HepG2 (cell line): Measurements from ENCODE around the gene SLC34A3. TPM values are rescaled to one million over a fixed set of nuclear protein-coding genes. Genes with fewer than 3 reads are reported as not detected.

ENCODE experiments used
- HDAC1 ChIP-seq: sonication (generic); formaldehyde crosslinking; IDR thresholded peaks from 2 replicates; pipeline ENCODE4 v1.5.1; 2020; ENCODE audit warnings: mild to moderate bottlenecking, missing genetic modification reagents
- MTF2 ChIP-seq: sonication (generic); formaldehyde crosslinking; IDR thresholded peaks from 2 replicates; pipeline ENCODE4 v1.5.0; 2020; ENCODE audit warnings: missing genetic modification reagents, borderline replicate concordance
- ONECUT2 ChIP-seq: sonication (generic); formaldehyde crosslinking; IDR thresholded peaks from 2 replicates; pipeline ENCODE4 v1.4.0; 2020; ENCODE audit warnings: missing genetic modification reagents
- PLRG1 ChIP-seq: fragments of 450-650 bp; conservative IDR thresholded peaks from 2 replicates; pipeline ENCODE4 v1.6.1; 2016
- SNAI1 ChIP-seq: sonication (generic); formaldehyde crosslinking; IDR thresholded peaks from 2 replicates; pipeline ENCODE4 v1.5.0; 2020; ENCODE audit warnings: mild to moderate bottlenecking, missing genetic modification reagents, borderline replicate concordance
- SRY ChIP-seq: sonication (generic); formaldehyde crosslinking; IDR thresholded peaks from 2 replicates; pipeline ENCODE4 v1.8.0; 2022; ENCODE audit warnings: mild to moderate bottlenecking, missing genetic modification reagents
- U2AF1 ChIP-seq: fragments of 200-400 bp; formaldehyde crosslinking; optimal IDR thresholded peaks from 2 replicates; pipeline ENCODE3; 2017; ENCODE audit warnings: mild to moderate bottlenecking, low read depth, low read length
- ZFP36L1 ChIP-seq: sonication (generic); formaldehyde crosslinking; IDR thresholded peaks from 2 replicates; pipeline ENCODE4 v1.8.0; 2022; ENCODE audit warnings: mild to moderate bottlenecking, missing genetic modification reagents, moderate library complexity
- ZFX ChIP-seq: sonication (generic); formaldehyde crosslinking; IDR thresholded peaks from 2 replicates; pipeline ENCODE4 v1.4.0; 2020; ENCODE audit warnings: mild to moderate bottlenecking, low read depth, missing genetic modification reagents, moderate library complexity
- ZIK1 ChIP-seq: sonication (generic); formaldehyde crosslinking; IDR thresholded peaks from 2 replicates; pipeline ENCODE4 v1.5.0; 2020; ENCODE audit warnings: mild to moderate bottlenecking, low read depth, missing genetic modification reagents, borderline replicate concordance
- ZNF276 ChIP-seq: sonication (generic); formaldehyde crosslinking; IDR thresholded peaks from 2 replicates; pipeline ENCODE4 v1.4.0; 2020; ENCODE audit warnings: mild to moderate bottlenecking, low read depth, missing genetic modification reagents
- ZNF552 ChIP-seq: sonication (generic); formaldehyde crosslinking; IDR thresholded peaks from 2 replicates; pipeline ENCODE4 v1.9.0; 2022; ENCODE audit warnings: missing genetic modification reagents, mild to moderate bottlenecking, borderline replicate concordance
- ZNF660 ChIP-seq: sonication (generic); formaldehyde crosslinking; IDR thresholded peaks from 2 replicates; pipeline ENCODE4 v1.5.1; 2020; ENCODE audit warnings: mild to moderate bottlenecking, low read depth, missing genetic modification reagents, borderline replicate concordance
- ZNF710 ChIP-seq: sonication (generic); formaldehyde crosslinking; IDR thresholded peaks from 2 replicates; pipeline ENCODE4 v1.5.0; 2020; ENCODE audit warnings: mild to moderate bottlenecking, missing genetic modification reagents, borderline replicate concordance
- ZXDC ChIP-seq: sonication (generic); formaldehyde crosslinking; IDR thresholded peaks from 2 replicates; pipeline ENCODE4 v1.5.0; 2020; ENCODE audit warnings: mild to moderate bottlenecking, missing genetic modification reagents
- polyA plus RNA-seq, 8 experiments: library from polyadenylated mRNA; depleted of rRNA in 3 of 8; stranded (reverse) in 7 of 8; unstranded in 1 of 8; fragments of >200 nt; fragmentation: Illumina TruSeq in 4 of 8; extraction: Trizol in 4 of 8; gene quantifications; 2 replicates each; pipeline versions ENCODE4 v1.2.1 to v1.2.3, GENCODE V29; 2011 to 2016; ENCODE audit warnings: low read depth in 4 of 8, missing spikeins in 1 of 8, mixed read lengths in 1 of 8; ENCODE audit not compliant: insufficient read depth in 1 of 8
- total RNA-seq, 5 experiments: library from RNA; depleted of rRNA; stranded (reverse); fragments of >200 nt; fragmentation: Illumina TruSeq; extraction: Trizol; gene quantifications; 2 replicates each; pipeline ENCODE4 v1.2.3, GENCODE V29; 2016; ENCODE audit warnings: low read depth in 1 of 5
- TF ChIP-seq, protein P1 (sequence below): sonication (generic); formaldehyde crosslinking; IDR thresholded peaks from 2 replicates; pipeline ENCODE4 v1.9.0; 2021; ENCODE audit warnings: missing genetic modification reagents, borderline replicate concordance

The SLC34A3 gene
- total and polyA plus RNA-seq, 2 of the 13 experiments (the other 11 are each of a cell fraction or from before 2014, with no cell fraction given) = 0.07 to 1.0 TPM

- TF ChIP-seq MTF2 (CRISPR knock-in tag) = no peak
- no peak for TF ChIP-seq ZIK1
- TF ChIP-seq SNAI1 (CRISPR knock-in tag) = no peak
- TF ChIP-seq U2AF1 = no peak
- TF ChIP-seq SRY (CRISPR knock-in tag) = no peak
- TF ChIP-seq ZNF552 (CRISPR knock-in tag) = no peak
- no peak for TF ChIP-seq ZNF276 (CRISPR knock-in tag)
- TF ChIP-seq HDAC1 (CRISPR knock-in tag) = peak; percentile 63; the same call in 1 of the 2 replicates
- no peak for TF ChIP-seq ZFP36L1 (CRISPR knock-in tag)
- no peak for TF ChIP-seq PLRG1
- TF ChIP-seq, protein P1, sequence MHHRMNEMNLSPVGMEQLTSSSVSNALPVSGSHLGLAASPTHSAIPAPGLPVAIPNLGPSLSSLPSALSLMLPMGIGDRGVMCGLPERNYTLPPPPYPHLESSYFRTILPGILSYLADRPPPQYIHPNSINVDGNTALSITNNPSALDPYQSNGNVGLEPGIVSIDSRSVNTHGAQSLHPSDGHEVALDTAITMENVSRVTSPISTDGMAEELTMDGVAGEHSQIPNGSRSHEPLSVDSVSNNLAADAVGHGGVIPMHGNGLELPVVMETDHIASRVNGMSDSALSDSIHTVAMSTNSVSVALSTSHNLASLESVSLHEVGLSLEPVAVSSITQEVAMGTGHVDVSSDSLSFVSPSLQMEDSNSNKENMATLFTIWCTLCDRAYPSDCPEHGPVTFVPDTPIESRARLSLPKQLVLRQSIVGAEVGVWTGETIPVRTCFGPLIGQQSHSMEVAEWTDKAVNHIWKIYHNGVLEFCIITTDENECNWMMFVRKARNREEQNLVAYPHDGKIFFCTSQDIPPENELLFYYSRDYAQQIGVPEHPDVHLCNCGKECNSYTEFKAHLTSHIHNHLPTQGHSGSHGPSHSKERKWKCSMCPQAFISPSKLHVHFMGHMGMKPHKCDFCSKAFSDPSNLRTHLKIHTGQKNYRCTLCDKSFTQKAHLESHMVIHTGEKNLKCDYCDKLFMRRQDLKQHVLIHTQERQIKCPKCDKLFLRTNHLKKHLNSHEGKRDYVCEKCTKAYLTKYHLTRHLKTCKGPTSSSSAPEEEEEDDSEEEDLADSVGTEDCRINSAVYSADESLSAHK (CRISPR knock-in tag) = no peak
- no peak for TF ChIP-seq ZNF710 (CRISPR knock-in tag)
- peak; percentile 58 for TF ChIP-seq ZFX (CRISPR knock-in tag)
- TF ChIP-seq ZNF660 (CRISPR knock-in tag) = no peak
- TF ChIP-seq ONECUT2 (CRISPR knock-in tag) = no peak
- TF ChIP-seq ZXDC (CRISPR knock-in tag) = no peak
Observed at GRCh38 chr9:137221506-137222111, 9.1 kb upstream of the SLC34A3 start (continued).
